Progenitor cell of endocrine pancreas (in vitro differentiated cells): Measurements from ENCODE around the gene FCN3. TPM values are rescaled to one million over a fixed set of nuclear protein-coding genes. Genes with fewer than 3 reads are reported as not detected.

Source experiments
- DNase-seq: peaks from one replicate; pipeline ENCODE4 v3.0.0; 2021; ENCODE audit warnings: low spot score; ENCODE audit not compliant: unreplicated experiment
- H3K27ac Mint-ChIP-seq: 2 replicates; pipeline ENCODE4 v1.8.0; 2021; ENCODE audit warnings: mild to moderate bottlenecking, moderate library complexity, mixed read lengths
- H3K27me3 Mint-ChIP-seq: 2 replicates; pipeline ENCODE4 v1.8.0; 2021; ENCODE audit warnings: mixed read lengths
- H3K36me3 Mint-ChIP-seq: 2 replicates; pipeline ENCODE4 v1.8.0; 2022; ENCODE audit warnings: mixed read lengths; ENCODE audit not compliant: insufficient read depth
- H3K4me1 Mint-ChIP-seq: 2 replicates; pipeline ENCODE4 v1.8.0; 2021; ENCODE audit warnings: low read depth, mixed read lengths
- H3K4me3 Mint-ChIP-seq: 2 replicates; pipeline ENCODE4 v1.8.0; 2021; ENCODE audit warnings: low read depth, mild to moderate bottlenecking, moderate library complexity, mixed read lengths
- H3K9me3 Mint-ChIP-seq: 2 replicates; pipeline ENCODE4 v1.8.0; 2021; ENCODE audit warnings: low read depth, mixed read lengths
- total RNA-seq: library from RNA; stranded (reverse); gene quantifications from 2 replicates; pipeline ENCODE4 v1.2.1, GENCODE V29; 2021
- TF ChIP-seq, protein P1 (sequence below): fragments of 200-600 bp; sonication (generic); IDR thresholded peaks from one replicate; pipeline ENCODE4 v1.5.0; 2021; ENCODE audit warnings: antibody characterized with exemption, mild to moderate bottlenecking; ENCODE audit not compliant: unreplicated experiment

Gene FCN3
- total RNA-seq, 1 donor from 2014 or later = not detected

DNA sequence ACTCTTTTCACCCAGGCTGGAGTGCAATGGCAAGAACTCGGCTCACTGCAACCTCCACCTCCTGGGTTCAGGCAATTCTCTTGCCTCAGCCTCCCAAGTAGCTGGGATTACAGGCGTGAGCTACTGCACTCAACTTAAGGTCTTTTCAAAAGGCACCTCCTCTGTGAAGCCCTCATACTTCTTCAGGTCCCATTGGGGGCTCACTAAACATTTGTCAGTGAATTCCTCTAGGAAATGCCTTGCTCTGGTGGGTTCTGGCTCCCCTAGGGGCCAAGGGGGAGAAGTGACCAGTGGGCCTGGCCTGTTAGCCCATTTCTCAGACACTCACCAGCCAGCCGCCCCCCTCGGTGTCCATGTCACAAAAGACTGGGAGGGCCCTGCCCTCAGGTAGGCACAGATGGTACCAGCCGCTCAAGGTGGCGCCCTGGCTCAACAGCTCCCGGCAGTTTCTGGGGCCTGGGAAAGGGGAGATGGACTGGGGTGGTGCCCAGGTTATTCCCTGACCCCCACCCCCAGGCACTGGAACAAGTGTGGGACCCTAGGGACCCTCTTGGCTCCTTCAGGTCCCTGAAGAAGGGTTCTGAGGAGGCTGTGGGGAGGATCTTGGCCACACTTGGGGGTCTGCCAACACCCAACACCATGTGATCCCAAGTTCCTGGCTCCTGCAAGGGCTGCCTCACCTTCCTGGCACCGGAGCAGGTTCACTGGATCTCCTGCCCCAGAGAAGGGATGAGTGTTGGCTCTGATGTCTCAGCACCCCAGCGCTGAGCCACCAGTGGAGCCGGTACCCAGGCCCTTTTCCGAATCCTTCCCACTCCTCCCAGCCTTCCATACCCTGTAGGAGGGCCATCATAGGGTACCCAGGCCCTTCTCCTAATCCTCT lies 1.6 kb downstream of the FCN3 start:
- Mint-ChIP-seq H3K4me1 (no peaks in the 10 kb centered on the region), H3K36me3 (no peaks in the 10 kb centered on the region)

DNA sequence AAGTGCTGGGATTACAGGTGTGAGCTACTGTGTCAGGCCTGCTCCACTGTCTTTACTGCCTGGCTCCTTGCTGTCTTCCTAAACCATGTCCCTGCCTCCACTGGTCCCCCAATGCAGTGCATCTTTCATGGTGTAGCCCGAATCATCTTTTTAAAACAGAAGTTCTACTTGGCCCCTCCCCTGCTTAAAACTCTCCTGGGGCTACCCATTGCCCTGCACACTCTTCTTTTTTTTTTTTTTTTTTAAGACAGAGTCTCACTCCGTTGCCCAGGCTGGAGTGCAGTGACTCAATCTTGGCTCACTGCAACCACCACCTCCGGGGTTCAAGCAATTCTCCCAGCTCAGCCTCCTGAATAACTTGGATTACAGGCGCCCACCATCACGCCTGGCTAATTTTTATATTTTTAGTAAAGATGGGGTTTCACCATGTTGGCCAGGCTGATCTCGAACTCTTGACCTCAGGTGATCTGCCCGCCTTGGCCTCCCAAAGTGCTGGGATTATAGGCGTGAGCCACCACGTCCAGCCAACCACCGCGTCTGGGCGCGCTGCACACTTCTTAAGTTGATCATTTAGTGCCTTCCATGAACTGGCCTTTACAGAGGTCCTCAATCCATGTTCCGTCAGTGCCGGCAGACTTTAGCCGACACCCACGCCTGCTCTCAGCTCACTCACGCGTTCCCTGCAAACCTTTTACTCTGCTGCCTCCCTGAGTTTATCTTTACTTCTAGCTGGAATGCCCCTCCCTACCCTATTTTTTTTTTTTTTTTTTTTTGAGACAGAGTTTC lies 2.4 kb downstream of the FCN3 start:
- peaks cover 26% of the 10 kb centered on the region for H3K27me3 Mint-ChIP-seq
- DNase-seq = no peak
- H3K4me3 Mint-ChIP-seq = no peak overlapping the region
- TF ChIP-seq, protein P1, sequence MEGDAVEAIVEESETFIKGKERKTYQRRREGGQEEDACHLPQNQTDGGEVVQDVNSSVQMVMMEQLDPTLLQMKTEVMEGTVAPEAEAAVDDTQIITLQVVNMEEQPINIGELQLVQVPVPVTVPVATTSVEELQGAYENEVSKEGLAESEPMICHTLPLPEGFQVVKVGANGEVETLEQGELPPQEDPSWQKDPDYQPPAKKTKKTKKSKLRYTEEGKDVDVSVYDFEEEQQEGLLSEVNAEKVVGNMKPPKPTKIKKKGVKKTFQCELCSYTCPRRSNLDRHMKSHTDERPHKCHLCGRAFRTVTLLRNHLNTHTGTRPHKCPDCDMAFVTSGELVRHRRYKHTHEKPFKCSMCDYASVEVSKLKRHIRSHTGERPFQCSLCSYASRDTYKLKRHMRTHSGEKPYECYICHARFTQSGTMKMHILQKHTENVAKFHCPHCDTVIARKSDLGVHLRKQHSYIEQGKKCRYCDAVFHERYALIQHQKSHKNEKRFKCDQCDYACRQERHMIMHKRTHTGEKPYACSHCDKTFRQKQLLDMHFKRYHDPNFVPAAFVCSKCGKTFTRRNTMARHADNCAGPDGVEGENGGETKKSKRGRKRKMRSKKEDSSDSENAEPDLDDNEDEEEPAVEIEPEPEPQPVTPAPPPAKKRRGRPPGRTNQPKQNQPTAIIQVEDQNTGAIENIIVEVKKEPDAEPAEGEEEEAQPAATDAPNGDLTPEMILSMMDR = no peak
- H3K27ac Mint-ChIP-seq = no peak overlapping the region
- no peaks in the 10 kb centered on the region for H3K4me1 Mint-ChIP-seq
- no peaks in the 10 kb centered on the region for H3K9me3 Mint-ChIP-seq
- H3K36me3 Mint-ChIP-seq = no peaks in the 10 kb centered on the region

More for the DNA sequence above, 1.6 kb downstream of the FCN3 start:
- Mint-ChIP-seq H3K4me3 (no peak overlapping the region), H3K27ac (no peak overlapping the region), H3K27me3 (peaks cover 20% of the 10 kb centered on the region), H3K9me3 (no peaks in the 10 kb centered on the region)
- no peak for DNase-seq
- TF ChIP-seq, protein P1 = peak; percentile 41

DNA sequence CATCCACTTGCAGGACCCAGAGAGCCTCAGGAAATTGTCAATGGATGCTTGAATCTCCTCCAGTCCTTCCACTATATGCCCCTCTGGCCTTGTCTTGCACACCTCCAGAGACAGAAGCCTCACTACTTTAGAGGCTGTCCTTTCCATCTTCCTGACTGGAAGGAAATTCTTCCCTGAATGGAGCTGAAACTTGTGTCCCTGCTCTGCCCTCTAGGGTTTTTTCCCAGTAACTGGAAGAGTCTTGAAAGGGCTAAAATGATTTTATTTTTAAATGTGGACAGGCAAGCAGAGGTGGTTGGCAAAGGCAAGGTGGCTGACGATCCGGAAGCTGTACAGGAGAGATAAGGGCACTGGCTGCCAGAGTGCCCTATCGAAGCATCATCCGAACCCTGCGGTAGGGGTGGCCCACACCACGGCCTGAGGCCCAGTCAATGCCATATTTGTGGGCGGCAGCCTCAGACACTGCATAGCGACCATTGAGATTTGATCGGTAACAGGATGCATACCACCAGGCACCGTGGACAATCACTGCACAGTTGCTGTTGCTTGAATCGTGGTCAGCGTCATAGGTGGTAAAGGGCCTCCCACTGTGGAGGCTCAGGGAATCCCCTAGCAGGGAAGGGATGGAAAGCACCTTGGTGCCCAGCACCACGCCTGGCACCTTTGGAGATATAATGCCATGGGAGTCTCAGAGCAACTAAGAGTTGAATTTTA lies 5.6 kb downstream of the FCN3 start:
- no peak overlapping the region for H3K4me3 Mint-ChIP-seq
- H3K27ac Mint-ChIP-seq = no peak overlapping the region
- no peak for DNase-seq
- no peaks in the 10 kb centered on the region for H3K36me3 Mint-ChIP-seq
- peaks cover 4% of the 10 kb centered on the region for H3K4me1 Mint-ChIP-seq
- no peaks in the 10 kb centered on the region for H3K9me3 Mint-ChIP-seq
- peaks cover 33% of the 10 kb centered on the region for H3K27me3 Mint-ChIP-seq
- TF ChIP-seq, protein P1 = peak; percentile 24

DNA sequence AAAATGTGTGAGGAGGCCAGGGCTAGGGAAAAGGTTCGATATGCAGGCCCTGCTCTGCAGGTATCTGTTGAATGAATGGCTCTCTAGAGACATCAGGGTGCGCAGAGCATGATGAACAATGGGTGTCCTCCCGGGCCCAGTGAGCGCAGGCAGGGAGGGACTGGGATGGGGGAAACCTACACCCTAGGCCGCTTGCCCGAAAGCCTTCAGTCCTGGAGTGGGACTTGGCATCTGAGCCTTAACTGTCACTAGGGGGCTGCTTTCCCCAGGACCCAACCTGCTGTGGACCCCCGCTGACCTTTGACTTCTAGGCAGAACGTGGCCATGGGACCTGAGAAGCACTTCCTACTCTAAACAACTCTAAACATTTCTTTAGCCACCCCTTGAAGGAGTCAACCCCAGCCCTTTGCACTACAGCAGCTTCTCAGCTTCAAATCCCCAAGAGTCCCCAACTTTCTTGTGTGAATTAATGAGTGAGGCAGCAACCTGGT lies 7.4 kb downstream of the FCN3 start:
- TF ChIP-seq, protein P1 = no peak
- H3K36me3 Mint-ChIP-seq = no peaks in the 10 kb centered on the region
- peak overlapping the region; percentile 56 for H3K27ac Mint-ChIP-seq
- H3K4me3 Mint-ChIP-seq = peak overlapping the region; percentile 55
- no peaks in the 10 kb centered on the region for H3K9me3 Mint-ChIP-seq
- DNase-seq = no peak
- H3K4me1 Mint-ChIP-seq = peaks cover 4% of the 10 kb centered on the region
- H3K27me3 Mint-ChIP-seq = peaks cover 46% of the 10 kb centered on the region
